GM06990 (cell line): ENCODE data around the gene SYNGAP1.

Source experiments
- DNase-seq: peaks from one replicate; pipeline ENCODE4 v3.0.0-alpha.2; 2011; ENCODE audit not compliant: insufficient read length; ENCODE audit errors: extremely low read depth
- H3K27me3 ChIP-seq: replicated peaks from 2 replicates; pipeline ENCODE4 v1.6.0; 2011; ENCODE audit warnings: low read length; ENCODE audit not compliant: control insufficient read depth, insufficient read depth
- H3K36me3 ChIP-seq: 2 replicates; pipeline ENCODE4 v1.5.1; 2011; ENCODE audit warnings: low read length; ENCODE audit not compliant: control insufficient read depth, insufficient read depth
- H3K4me3 ChIP-seq: replicated peaks from 2 replicates; pipeline ENCODE4 v1.5.1; 2011; ENCODE audit warnings: low read depth, mild to moderate bottlenecking, control low read depth, low read length
- CTCF ChIP-seq: IDR thresholded peaks from 2 replicates; pipeline ENCODE4 v1.5.1; 2011; ENCODE audit warnings: low read length, control low read depth, mild to moderate bottlenecking, inconsistent platforms; ENCODE audit not compliant: insufficient read depth, poor library complexity, severe bottlenecking

Gene SYNGAP1

GRCh38 chr6:33458676-33459075, 38.8 kb downstream of the SYNGAP1 start:
- no peak overlapping the region for H3K4me3 ChIP-seq
- peaks cover 2% of the 10 kb centered on the region; the same call in 1 of the 2 replicates for H3K36me3 ChIP-seq
- no peak for TF ChIP-seq CTCF
- no peak for DNase-seq
- no peaks in the 10 kb centered on the region for H3K27me3 ChIP-seq

GRCh38 chr6:33459226-33459625, 39.4 kb downstream of the SYNGAP1 start:
- Histone ChIP-seq H3K27me3 (no peaks in the 10 kb centered on the region), H3K36me3 (peaks cover 2% of the 10 kb centered on the region; the same call in 1 of the 2 replicates), H3K4me3 (no peak overlapping the region)
- no peak for TF ChIP-seq CTCF
- DNase-seq = no peak

- Histone ChIP-seq H3K27me3 (no peaks in the 10 kb centered on the region), H3K4me3 (no peak overlapping the region), H3K36me3 (no peaks in the 10 kb centered on the region)
- DNase-seq = no peak
- no peak for TF ChIP-seq CTCF
These were observed 46.3 kb downstream of the SYNGAP1 start for GRCh38 chr6:33466075-33466735.

GRCh38 chr6:33467091-33467490, 47.2 kb downstream of the SYNGAP1 start:
- no peaks in the 10 kb centered on the region for H3K36me3 ChIP-seq
- no peak for TF ChIP-seq CTCF
- no peaks in the 10 kb centered on the region for H3K27me3 ChIP-seq
- no peak overlapping the region for H3K4me3 ChIP-seq
- DNase-seq = no peak

GRCh38 chr6:33469661-33470060, 49.8 kb downstream of the SYNGAP1 start:
- TF ChIP-seq CTCF = no peak
- no peaks in the 10 kb centered on the region for H3K36me3 ChIP-seq
- H3K4me3 ChIP-seq = no peak overlapping the region
- no peak for DNase-seq
- no peaks in the 10 kb centered on the region for H3K27me3 ChIP-seq

- Histone ChIP-seq H3K36me3 (no peaks in the 10 kb centered on the region), H3K4me3 (no peak overlapping the region), H3K27me3 (no peaks in the 10 kb centered on the region)
- no peak for DNase-seq
- TF ChIP-seq CTCF = no peak
These were observed 58.0 kb downstream of the SYNGAP1 start for GRCh38 chr6:33477864-33478263.
